Heart left ventricle (tissue), 16 donors: ENCODE results near the gene LGR5. TPM values are rescaled to one million over a fixed set of nuclear protein-coding genes. Genes with fewer than 3 reads are reported as not detected.

ENCODE experiments used
- ATAC-seq, 4 donors: fragments of 200-7000 bp; cut with Tn5 transposase; one replicate each; pipeline ENCODE4 v1.9.1; 2020 to 2022; ENCODE audit warnings: moderate library complexity in 4 of 4, mild to moderate bottlenecking in 3 of 4, moderate number of reproducible peaks in 1 of 4
- DNase-seq, 5 donors: peaks; one replicate each; pipeline ENCODE4 v3.0.0-alpha.2; 2020
- H3K27ac ChIP-seq, 12 donors: fragments of 200-600 bp; sonication (generic) in 4 of 12; one replicate each; pipeline versions ENCODE4 v1.5.0 to v1.8.0; 2016 to 2022; ENCODE audit warnings: mild to moderate bottlenecking in 2 of 12
- H3K27me3 ChIP-seq, 9 donors: fragments of 200-600 bp; sonication (generic) in 2 of 9; one replicate each; pipeline versions ENCODE4 v1.5.1 to v1.8.0; 2016 to 2022; ENCODE audit warnings: mild to moderate bottlenecking in 3 of 9
- H3K36me3 ChIP-seq, 9 donors: fragments of 200-600 bp; sonication (generic) in 2 of 9; one replicate each; pipeline versions ENCODE4 v1.5.0 to v1.8.0; 2018 to 2022; ENCODE audit warnings: mild to moderate bottlenecking in 2 of 9
- H3K4me1 ChIP-seq, 12 donors: fragments of 200-600 bp; sonication (generic) in 4 of 12; one replicate each; pipeline versions ENCODE4 v1.5.0 to v1.8.0; 2016 to 2022; ENCODE audit warnings: mild to moderate bottlenecking in 3 of 12
- H3K4me3 ChIP-seq, 12 donors: fragments of 200-600 bp; sonication (generic) in 4 of 12; one replicate each; pipeline versions ENCODE4 v1.5.0 to v1.8.0; 2017 to 2022; ENCODE audit warnings: mild to moderate bottlenecking in 9 of 12, moderate library complexity in 4 of 12
- H3K9me3 ChIP-seq, 12 donors: fragments of 200-600 bp; sonication (generic) in 4 of 12; one replicate each; pipeline versions ENCODE4 v1.5.0 to v1.8.0; 2016 to 2022; ENCODE audit warnings: mild to moderate bottlenecking in 1 of 12
- POLR2A ChIP-seq, 2 donors: fragments of 450-650 bp; IDR thresholded peaks; one replicate each; pipeline ENCODE4 v1.6.1; 2017; ENCODE audit warnings: antibody characterized with exemption in 2 of 2, mild to moderate bottlenecking in 2 of 2, moderate library complexity in 2 of 2
- WGBS, 4 donors: extraction: QIAGEN DNeasy Blood & Tissue Kit in 2 of 4; methylation state at CpG; one replicate each; pipeline versions ENCODE4 v1.1.5 to v1.1.7; 2013 to 2018; 5-methylcytosine and 5-hydroxymethylcytosine counted together
- intact Hi-C, 10 donors: fragments of 100-400 bp; cut with DNase I; formaldehyde crosslinking; loops; one replicate each; pipeline versions ENCODE4 v1.11.1 to v1.14.2; 2022
- polyA plus RNA-seq, 2 donors: library from polyadenylated mRNA; stranded (reverse); fragments of 200-250 nt; gene quantifications; one replicate each; pipeline ENCODE4 v1.2.3, GENCODE V29; 2013
- total RNA-seq, 9 donors: library from RNA; depleted of rRNA in 2 of 9; stranded (reverse); fragments of >200 nt in 2 of 9; fragmentation: NEBNext Ultra II Directional in 3 of 9; extraction: Animal tissue kit (Norgen Biotek cat#: 25700) in 3 of 9; gene quantifications; one replicate each; pipeline versions ENCODE4 v1.1.0 to v1.2.4, GENCODE V29; 2016 to 2023
- TF ChIP-seq, protein P1 (sequence below), 12 donors: fragments of 200-600 bp; sonication (generic) in 4 of 12; IDR thresholded peaks; one replicate each; pipeline versions ENCODE4 v1.5.0 to v1.8.0; 2018 to 2022; ENCODE audit warnings: antibody characterized with exemption in 12 of 12, mild to moderate bottlenecking in 5 of 12
- donor health status: ischemic (EF 13 %, LVEDD 7.1; RV severe dilation, severe dysfunction).
- donor health status: healthy with polysubstance abuse.
- donor health status: DM: no; HTN: yes; CAD: no.
- donor health status: DM: no; HTN: no; CAD: no.
- donor health status: ischemic (EF 25% LVEDD 6.9; RV normal size, moderate dysfunction).
- donor health status: ischemic (EF 25% LVEDD 5.7; RV mildly dilated, moderate dysfunction).
- donor health status: healthy.
- donor health status: DM: yes; HTN: yes; CAD: no.
- donor health status: ischemic (EF 35%, LVEDD 5.7; RV mildly dilated, moderate dysfunction).
- donor health status: nonischemic (EF 11% LVEDD 7.7; RV severe dilation, severe dysfunction).
- donor health status: DM: yes; HTN: yes; CAD: no.
- donor health status: PGD.
- donor health status: ischemic (EF 29% LVEDD 5.4; RV normal size, mild dysfunction).
- donor health status: nonischemic (EF 23%, LVEDD 6.1; RV moderate dilation, normal function).

LGR5 gene
- total and polyA plus RNA-seq, 11 donors, result 0.03 to 0.20 (median 0.13) TPM; not detected in 7

DNA sequence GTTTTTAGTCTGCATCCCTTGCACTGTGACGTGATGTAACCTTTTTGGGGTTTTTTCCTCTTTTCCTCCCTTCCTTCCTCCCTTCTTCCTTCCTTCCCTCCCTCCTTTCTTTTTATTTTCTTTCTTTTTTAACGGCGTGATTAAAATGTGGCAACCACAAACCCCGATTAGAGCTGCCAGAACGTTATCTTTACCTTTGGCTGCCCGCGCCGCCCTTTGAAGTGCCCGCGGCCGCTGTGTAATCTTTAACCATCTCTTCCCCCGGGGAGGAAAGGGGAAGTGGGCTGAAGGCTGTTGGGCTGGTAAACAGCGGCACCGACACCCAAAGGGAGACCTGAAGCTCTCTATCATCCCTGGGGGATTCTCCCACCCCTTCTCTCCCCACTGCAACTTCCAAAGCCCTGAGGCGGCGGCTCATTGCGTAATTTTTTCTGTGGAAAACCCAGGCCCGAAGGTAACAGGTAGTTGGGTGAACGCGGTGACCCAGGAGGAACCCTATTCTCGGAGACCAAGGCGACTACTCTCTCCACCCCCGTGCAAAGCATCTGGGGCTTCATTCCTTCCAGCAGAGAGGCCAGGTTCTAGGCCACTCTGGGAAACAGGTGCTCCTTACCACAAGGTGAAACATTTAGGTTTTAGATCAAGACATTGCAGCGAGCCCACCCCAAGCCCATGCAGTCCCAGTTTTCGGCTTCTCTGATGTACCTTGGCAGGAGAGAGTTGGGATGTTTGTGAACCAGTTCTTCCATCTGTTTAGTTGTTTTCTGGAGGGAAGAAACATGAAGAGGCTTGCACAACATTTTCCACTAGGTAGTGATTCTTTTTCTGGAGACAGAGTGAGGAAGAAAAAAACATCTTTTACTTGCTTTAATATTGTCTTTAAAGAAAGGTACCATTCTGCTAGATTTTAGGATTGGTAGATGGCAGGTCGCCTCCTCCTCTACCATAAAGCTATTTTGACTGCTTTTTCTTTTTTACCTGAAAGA is 1.5 kb downstream of the LGR5 start:
- Histone ChIP-seq H3K9me3 (peaks cover 0 to 12% (median 3%) of the 10 kb centered on the region in 12 donors), H3K27ac (no peak overlapping the region), H3K27me3 (peaks cover 5 to 79% (median 43%) of the 10 kb centered on the region in 9 donors), H3K4me3 (peak overlapping the region in 5 of 12 donors; percentile 1 to 55 (median 47)), H3K4me1 (peaks cover 0 to 23% (median 9%) of the 10 kb centered on the region in 12 donors), H3K36me3 (no peaks in the 10 kb centered on the region)
- ATAC-seq (no peak), DNase-seq (no peak)
- WGBS, 4 donors, result 9 to 15% (median 12%) methylated on average over 26 of the region's 26 CpGs
- intact Hi-C loops, result no loop called here
- TF ChIP-seq, protein P1, sequence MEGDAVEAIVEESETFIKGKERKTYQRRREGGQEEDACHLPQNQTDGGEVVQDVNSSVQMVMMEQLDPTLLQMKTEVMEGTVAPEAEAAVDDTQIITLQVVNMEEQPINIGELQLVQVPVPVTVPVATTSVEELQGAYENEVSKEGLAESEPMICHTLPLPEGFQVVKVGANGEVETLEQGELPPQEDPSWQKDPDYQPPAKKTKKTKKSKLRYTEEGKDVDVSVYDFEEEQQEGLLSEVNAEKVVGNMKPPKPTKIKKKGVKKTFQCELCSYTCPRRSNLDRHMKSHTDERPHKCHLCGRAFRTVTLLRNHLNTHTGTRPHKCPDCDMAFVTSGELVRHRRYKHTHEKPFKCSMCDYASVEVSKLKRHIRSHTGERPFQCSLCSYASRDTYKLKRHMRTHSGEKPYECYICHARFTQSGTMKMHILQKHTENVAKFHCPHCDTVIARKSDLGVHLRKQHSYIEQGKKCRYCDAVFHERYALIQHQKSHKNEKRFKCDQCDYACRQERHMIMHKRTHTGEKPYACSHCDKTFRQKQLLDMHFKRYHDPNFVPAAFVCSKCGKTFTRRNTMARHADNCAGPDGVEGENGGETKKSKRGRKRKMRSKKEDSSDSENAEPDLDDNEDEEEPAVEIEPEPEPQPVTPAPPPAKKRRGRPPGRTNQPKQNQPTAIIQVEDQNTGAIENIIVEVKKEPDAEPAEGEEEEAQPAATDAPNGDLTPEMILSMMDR (IDR thresholded peaks at IDR 0.05), result no peak
- TF ChIP-seq POLR2A (IDR thresholded peaks at IDR 0.05), result no peak

DNA sequence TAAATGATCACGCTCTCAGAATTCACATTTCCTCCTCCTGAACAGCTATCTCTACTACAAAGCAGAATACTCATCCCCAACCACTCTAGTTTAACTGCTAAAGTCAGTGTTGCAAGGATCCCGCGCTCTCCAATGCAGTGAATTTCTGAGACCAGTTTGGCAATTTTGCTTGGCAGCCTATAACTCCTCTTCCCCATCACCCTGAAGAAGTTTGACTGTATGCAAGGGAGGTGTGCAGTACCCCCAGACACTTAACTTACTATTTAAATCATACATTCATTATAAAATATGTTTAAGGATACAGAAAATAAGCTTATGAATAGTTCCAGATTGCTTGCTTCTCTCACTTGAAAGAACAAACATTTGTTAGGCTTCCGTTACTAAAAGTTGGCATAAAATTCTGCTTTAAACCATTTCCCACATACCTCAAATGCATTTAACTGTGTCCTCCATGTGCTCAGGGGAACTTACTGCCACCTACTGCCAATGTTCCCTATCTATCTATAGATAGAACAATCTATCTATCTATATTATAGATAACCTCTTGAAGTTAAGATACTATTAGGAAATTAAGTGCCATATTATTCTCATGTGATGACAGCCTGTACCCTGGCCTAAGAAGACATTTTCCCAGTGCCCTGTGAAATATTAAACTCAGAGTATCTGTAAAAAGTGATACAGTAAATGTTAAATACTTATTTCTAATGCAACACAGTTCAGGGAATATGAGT is 2.4 kb downstream of the LGR5 start:
- H3K4me3 ChIP-seq, result no peak overlapping the region

DNA sequence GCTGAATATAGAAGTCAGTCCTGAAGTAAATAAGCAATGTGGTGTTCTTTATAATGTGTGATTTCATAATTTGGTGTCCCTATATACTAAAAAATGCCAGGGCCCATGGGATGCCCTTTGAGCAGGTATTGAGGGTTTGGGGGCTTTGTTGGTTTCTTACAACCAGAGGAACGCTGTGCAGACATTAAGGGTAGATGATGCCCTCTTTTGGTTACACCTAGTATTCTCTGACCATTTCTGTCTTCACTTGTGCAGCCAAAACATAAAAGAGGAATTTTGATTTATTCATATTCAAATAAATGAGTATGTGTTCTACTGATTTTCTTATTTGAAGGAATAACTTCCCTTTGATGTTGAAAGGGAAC is 3.0 kb downstream of the LGR5 start:
- H3K4me3 ChIP-seq, result no peak overlapping the region
- no peaks in the 10 kb centered on the region for H3K9me3 ChIP-seq
- DNase-seq (no peak), ATAC-seq (no peak)
- TF ChIP-seq, protein P1 (IDR thresholded peaks at IDR 0.05), result no peak
- no peak for TF ChIP-seq POLR2A (IDR thresholded peaks at IDR 0.05)
- no peaks in the 10 kb centered on the region for H3K36me3 ChIP-seq
- H3K27me3 ChIP-seq, result peaks cover 4 to 71% (median 37%) of the 10 kb centered on the region in 9 donors
- 55 to 89% (median 74%) methylated on average over 1 of the region's 1 CpG for WGBS, 4 donors
- H3K4me1 ChIP-seq, result peaks cover 0 to 23% (median 9%) of the 10 kb centered on the region in 12 donors
- intact Hi-C loops, result no loop called here
- H3K27ac ChIP-seq, result no peak overlapping the region

More for the DNA sequence above, 2.4 kb downstream of the LGR5 start:
- no peak for TF ChIP-seq POLR2A (IDR thresholded peaks at IDR 0.05)
- TF ChIP-seq, protein P1 (IDR thresholded peaks at IDR 0.05), result no peak
- Histone ChIP-seq H3K27ac (no peak overlapping the region), H3K4me1 (peaks cover 0 to 23% (median 9%) of the 10 kb centered on the region in 12 donors), H3K9me3 (peaks cover 0 to 3% (median 0%) of the 10 kb centered on the region in 12 donors), H3K36me3 (no peaks in the 10 kb centered on the region), H3K27me3 (peaks cover 5 to 75% (median 41%) of the 10 kb centered on the region in 9 donors)
- intact Hi-C loops, result no loop called here
- ATAC-seq (no peak), DNase-seq (no peak)
- 72 to 79% (median 77%) methylated on average over 4 of the region's 4 CpGs for WGBS, 4 donors

DNA sequence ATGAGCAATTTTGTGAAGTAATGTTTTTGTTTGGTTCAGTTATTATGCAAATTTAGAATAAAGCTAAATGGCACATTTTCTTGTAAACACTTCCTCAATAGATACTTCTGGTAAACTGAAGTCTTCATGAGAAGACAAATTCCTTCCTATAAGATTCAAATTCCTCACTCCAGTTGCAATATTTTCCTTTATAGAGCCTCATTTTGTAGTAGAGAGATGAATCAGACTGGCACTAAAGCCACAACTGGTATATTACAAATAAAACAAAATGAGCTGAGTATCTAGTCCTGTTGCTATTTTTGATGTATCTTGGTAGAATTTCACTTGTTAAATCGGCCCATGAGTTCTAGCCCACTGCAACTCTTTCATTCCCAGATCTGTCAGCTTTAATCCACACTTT is 5.5 kb downstream of the LGR5 start:
- DNase-seq, result no peak
- H3K27ac ChIP-seq, result no peak overlapping the region
- WGBS, 4 donors, result 50 to 70% (median 62%) methylated on average over 1 of the region's 1 CpG
- no peak for ATAC-seq
- peaks cover 0 to 11% (median 5%) of the 10 kb centered on the region in 12 donors for H3K4me1 ChIP-seq
- intact Hi-C loops, result no loop called here
- no peaks in the 10 kb centered on the region for H3K36me3 ChIP-seq
- H3K4me3 ChIP-seq, result no peak overlapping the region
- TF ChIP-seq, protein P1 (IDR thresholded peaks at IDR 0.05), result no peak
- no peak for TF ChIP-seq POLR2A (IDR thresholded peaks at IDR 0.05)
- H3K27me3 ChIP-seq, result peaks cover 3 to 56% (median 23%) of the 10 kb centered on the region in 9 donors
- no peaks in the 10 kb centered on the region for H3K9me3 ChIP-seq
